Measurements from ENCODE around the gene DTX4.

Gene DTX4

GRCh38 chr11:59199546-59200422 is 27.9 kb downstream of the DTX4 start:
- H3K4me3 ChIP-seq (ENCODE audit: low read length) = no peak overlapping the region
- DNase-seq (ENCODE audit: low read depth) = no peak
- no peak for TF ChIP-seq CTCF (conservative IDR thresholded peaks at IDR 0.05; ENCODE audit: low read depth, low read length)

GRCh38 chr11:59200423-59200746 is 28.5 kb downstream of the DTX4 start:
- H3K4me3 ChIP-seq (ENCODE audit: low read length) = no peak overlapping the region
- TF ChIP-seq CTCF (conservative IDR thresholded peaks at IDR 0.05; ENCODE audit: low read depth, low read length) = no peak
- DNase-seq (ENCODE audit: low read depth) = no peak

- TF ChIP-seq CTCF (conservative IDR thresholded peaks at IDR 0.05; ENCODE audit: low read depth, low read length) = peak; percentile 47
- no peak for DNase-seq (ENCODE audit: low read depth)
Observed at GRCh38 chr11:59201353-59201752, 29.4 kb downstream of the DTX4 start.

GRCh38 chr11:59204746-59205145 is 32.8 kb downstream of the DTX4 start:
- TF ChIP-seq CTCF (conservative IDR thresholded peaks at IDR 0.05; ENCODE audit: low read depth, low read length) = no peak
- H3K4me3 ChIP-seq (ENCODE audit: low read length) = no peak overlapping the region
- no peak for DNase-seq (ENCODE audit: low read depth)

More at GRCh38 chr11:59201353-59201752, 29.4 kb downstream of the DTX4 start:
- no peak overlapping the region for H3K4me3 ChIP-seq (ENCODE audit: low read length)

GRCh38 chr11:59205648-59206047 is 33.7 kb downstream of the DTX4 start:
- no peak for DNase-seq (ENCODE audit: low read depth)
- no peak for TF ChIP-seq CTCF (conservative IDR thresholded peaks at IDR 0.05; ENCODE audit: low read depth, low read length)
- no peak overlapping the region for H3K4me3 ChIP-seq (ENCODE audit: low read length)

GRCh38 chr11:59206635-59207034 is 34.7 kb downstream of the DTX4 start:
- peak; percentile 82 for TF ChIP-seq CTCF (conservative IDR thresholded peaks at IDR 0.05; ENCODE audit: low read depth, low read length)
- DNase-seq (ENCODE audit: low read depth) = no peak
- H3K4me3 ChIP-seq (ENCODE audit: low read length) = no peak overlapping the region

GRCh38 chr11:59207988-59208451 is 36.1 kb downstream of the DTX4 start:
- peak; percentile 83 for TF ChIP-seq CTCF (conservative IDR thresholded peaks at IDR 0.05; ENCODE audit: low read depth, low read length)
- no peak for DNase-seq (ENCODE audit: low read depth)
- H3K4me3 ChIP-seq (ENCODE audit: low read length) = no peak overlapping the region

All from retinal pigment epithelial cell (primary cell).